A549 (cell line): ENCODE measurements around the gene TNFRSF21. TPM values are rescaled to one million over a fixed set of nuclear protein-coding genes. Genes with fewer than 3 reads are reported as not detected.

Source experiments
- ATAC-seq, 2 experiments: fragments of 200-7000 bp in 1 of 2; fragments of >200 bp in 1 of 2; cut with Nextera tagmentation in 1 of 2; cut with Tn5 transposase in 1 of 2; 3 replicates each; pipeline versions ENCODE4 v1.8.0 to v1.9.1; 2018 to 2020; ENCODE audit warnings: mild to moderate bottlenecking in 1 of 2, moderate library complexity in 1 of 2
- CTCF ChIA-PET: fragments of 300-600 bp; sonication (Branson Sonifier 250); formaldehyde crosslinking; extraction: SDS; loops from one replicate; lab custom pipeline; 2021; ENCODE audit warnings: antibody characterized with exemption, inconsistent platforms; lab: Yijun Ruan, JAX
- POLR2A ChIA-PET: fragments of 350-600 bp; formaldehyde crosslinking; extraction: SDS; loops from one replicate; lab custom pipeline; 2021; ENCODE audit warnings: antibody characterized with exemption, inconsistent platforms; lab: Yijun Ruan, JAX
- DNase-seq, 2 experiments: peaks; one replicate each; pipeline versions ENCODE4 v3.0.0 to v3.0.0-alpha.2; 2011 to 2016; ENCODE audit warnings: low read depth in 1 of 2, low spot score in 1 of 2
- FAIRE-seq: peaks from 2 replicates; lab custom pipeline; 2011; peaks lifted over from hg19 to GRCh38; lab: Jason Lieb, UNC
- H3K27ac ChIP-seq, 2 experiments: fragments of >200 bp; sonication (Bioruptor Twin); formaldehyde crosslinking; 3 replicates each; pipeline ENCODE4 v1.5.1; 2016 to 2017
- H3K4me1 ChIP-seq: fragments of >200 bp; sonication (Bioruptor Twin); formaldehyde crosslinking; 3 replicates; pipeline ENCODE4 v1.6.1; 2016
- H3K4me2 ChIP-seq: fragments of >200 bp; sonication (Bioruptor Twin); formaldehyde crosslinking; 3 replicates; pipeline ENCODE4 v1.6.1; 2016
- H3K4me3 ChIP-seq: fragments of >200 bp; sonication (Bioruptor Twin); formaldehyde crosslinking; 3 replicates; pipeline ENCODE4 v1.5.1; 2016
- H3K9me3 ChIP-seq: fragments of >200 bp; sonication (Bioruptor Twin); formaldehyde crosslinking; 3 replicates; pipeline ENCODE4 v1.6.1; 2016
- CTCF ChIP-seq: fragments of >200 bp; sonication (Bioruptor Twin); formaldehyde crosslinking; IDR thresholded peaks from 3 replicates; pipeline ENCODE4 v1.5.1; 2016
- EHF ChIP-seq: fragments of 250-450 bp; sonication (Bioruptor Pico); IDR thresholded peaks from 2 replicates; pipeline ENCODE4 v1.5.0; 2020; ENCODE audit warnings: mild to moderate bottlenecking
- ESRRA ChIP-seq: fragments of 150-350 bp; IDR thresholded peaks from 2 replicates; pipeline ENCODE4 v1.6.1; 2014; ENCODE audit warnings: mild to moderate bottlenecking, low read length, borderline replicate concordance
- FOSL2 ChIP-seq, 2 experiments: fragments of 450-650 bp in 1 of 2; fragments of >200 bp in 1 of 2; sonication (Bioruptor Twin) in 1 of 2; formaldehyde crosslinking; IDR thresholded peaks; 2 replicates each; pipeline versions ENCODE4 v1.5.0 to v1.6.1; 2016 to 2020; ENCODE audit warnings: mild to moderate bottlenecking in 1 of 2, moderate library complexity in 1 of 2
- HOXA7 ChIP-seq: fragments of 250-450 bp; sonication (Bioruptor Pico); IDR thresholded peaks from 2 replicates; pipeline ENCODE4 v1.5.0; 2020; ENCODE audit warnings: mild to moderate bottlenecking, moderate library complexity
- HOXB5 ChIP-seq: fragments of 250-450 bp; sonication (Bioruptor Pico); IDR thresholded peaks from 2 replicates; pipeline ENCODE4 v1.5.0; 2020; ENCODE audit warnings: mild to moderate bottlenecking, moderate library complexity
- MAZ ChIP-seq: fragments of 150-350 bp; IDR thresholded peaks from 2 replicates; pipeline ENCODE4 v1.6.1; 2014; ENCODE audit warnings: antibody characterized with exemption, low read depth, low read length, borderline replicate concordance
- MYC ChIP-seq: IDR thresholded peaks from 2 replicates; pipeline ENCODE4 v1.6.1; 2012; ENCODE audit warnings: mild to moderate bottlenecking, inconsistent platforms, low read length, improper control_type of control experiment, borderline replicate concordance
- NFE2L2 ChIP-seq: fragments of 150-350 bp; conservative IDR thresholded peaks from 2 replicates; pipeline ENCODE4 v1.6.1; 2014; ENCODE audit warnings: low read length
- NPAS2 ChIP-seq: fragments of 250-450 bp; sonication (Bioruptor Pico); IDR thresholded peaks from 2 replicates; pipeline ENCODE4 v1.8.0; 2022; ENCODE audit warnings: mild to moderate bottlenecking, moderate library complexity, borderline replicate concordance
- NR3C1 ChIP-seq: fragments of >200 bp; sonication (Bioruptor Twin); formaldehyde crosslinking; IDR thresholded peaks from 3 replicates; pipeline ENCODE4 v1.6.1; 2017
- POLR2A ChIP-seq: IDR thresholded peaks from 2 replicates; pipeline ENCODE4 v1.6.1; 2012; ENCODE audit warnings: mild to moderate bottlenecking, low read length
- POLR2AphosphoS2 ChIP-seq: conservative IDR thresholded peaks from 2 replicates; pipeline ENCODE4 v1.6.1; 2012; ENCODE audit warnings: low read length, improper control_type of control experiment, inconsistent platforms
- RAD21 ChIP-seq, 2 experiments: fragments of >200 bp in 1 of 2; sonication (Bioruptor Twin) in 1 of 2; formaldehyde crosslinking in 1 of 2; IDR thresholded peaks in 1 of 2; conservative IDR thresholded peaks in 1 of 2; 2 replicates in 1 of 2; 3 replicates in 1 of 2; pipeline ENCODE4 v1.6.1; 2012 to 2018; ENCODE audit warnings: inconsistent platforms in 1 of 2
- RCOR1 ChIP-seq: fragments of 150-350 bp; IDR thresholded peaks from 2 replicates; pipeline ENCODE4 v1.6.1; 2014; ENCODE audit warnings: antibody characterized with exemption, low read length, low read depth
- REST ChIP-seq: fragments of 200-600 bp; sonication (generic); IDR thresholded peaks from 2 replicates; pipeline ENCODE4 v1.6.1; 2016; ENCODE audit warnings: antibody characterized with exemption, mild to moderate bottlenecking, moderate library complexity
- RFX5 ChIP-seq: fragments of 450-650 bp; IDR thresholded peaks from 2 replicates; pipeline ENCODE4 v1.7.1; 2014; ENCODE audit warnings: antibody characterized with exemption, mild to moderate bottlenecking, moderate library complexity
- RNF2 ChIP-seq: fragments of 200-600 bp; sonication (generic); IDR thresholded peaks from 2 replicates; pipeline ENCODE4 v1.6.1; 2016; ENCODE audit warnings: low read depth, mild to moderate bottlenecking, antibody characterized with exemption, moderate library complexity, borderline replicate concordance
- SREBF2 ChIP-seq: fragments of 450-650 bp; IDR thresholded peaks from 2 replicates; pipeline ENCODE4 v1.6.1; 2014; ENCODE audit warnings: mild to moderate bottlenecking, moderate library complexity
- TFCP2L1 ChIP-seq: fragments of 250-450 bp; sonication (Bioruptor Pico); IDR thresholded peaks from 2 replicates; pipeline ENCODE4 v1.5.0; 2021; ENCODE audit warnings: mild to moderate bottlenecking
- ZC3H11A ChIP-seq: fragments of 450-650 bp; IDR thresholded peaks from 2 replicates; pipeline ENCODE4 v1.6.1; 2014; ENCODE audit warnings: antibody characterized with exemption, mild to moderate bottlenecking
- ZFP36 ChIP-seq: fragments of 450-650 bp; IDR thresholded peaks from 2 replicates; pipeline ENCODE4 v1.6.1; 2014; ENCODE audit warnings: borderline replicate concordance; ENCODE audit not compliant: partially characterized antibody
- WGBS: methylation state at CpG from one replicate; pipeline ENCODE4 v1.1.6; 2017; ENCODE audit errors: missing lambda C conversion rate; 5-methylcytosine and 5-hydroxymethylcytosine counted together
- polyA plus RNA-seq, 4 experiments: library from polyadenylated mRNA; depleted of rRNA in 3 of 4; stranded (reverse); fragments of >200 nt; fragmentation: RNase III in 1 of 4; extraction: RNeasy Plus Mini Kit Qiagen cat#74134 plus additional on column Dnase treatment in 1 of 4; gene quantifications; 2 replicates in 3 of 4; 3 replicates in 1 of 4; pipeline ENCODE4 v1.2.3, GENCODE V29; 2011 to 2017
- TF ChIP-seq, protein P1 (sequence below): IDR thresholded peaks from 2 replicates; pipeline ENCODE4 v1.6.1; 2012
- TF ChIP-seq, protein P2 (sequence below): fragments of >200 bp; sonication (Bioruptor Twin); formaldehyde crosslinking; IDR thresholded peaks from 3 replicates; pipeline ENCODE4 v1.6.1; 2016

TNFRSF21 gene
- polyA plus RNA-seq, 2 of the 4 experiments (the other 2 are of a cell fraction): 14.1 to 15.6 TPM

GRCh38 chr6:47302043-47302442, 7.7 kb downstream of the TNFRSF21 start (continued):
- TF ChIP-seq CTCF: no peak
- TF ChIP-seq NR3C1: no peak
- no peak for TF ChIP-seq POLR2AphosphoS2
- TF ChIP-seq, protein P1, sequence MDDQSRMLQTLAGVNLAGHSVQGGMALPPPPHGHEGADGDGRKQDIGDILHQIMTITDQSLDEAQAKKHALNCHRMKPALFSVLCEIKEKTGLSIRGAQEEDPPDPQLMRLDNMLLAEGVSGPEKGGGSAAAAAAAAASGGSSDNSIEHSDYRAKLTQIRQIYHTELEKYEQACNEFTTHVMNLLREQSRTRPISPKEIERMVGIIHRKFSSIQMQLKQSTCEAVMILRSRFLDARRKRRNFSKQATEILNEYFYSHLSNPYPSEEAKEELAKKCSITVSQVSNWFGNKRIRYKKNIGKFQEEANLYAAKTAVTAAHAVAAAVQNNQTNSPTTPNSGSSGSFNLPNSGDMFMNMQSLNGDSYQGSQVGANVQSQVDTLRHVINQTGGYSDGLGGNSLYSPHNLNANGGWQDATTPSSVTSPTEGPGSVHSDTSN: no peak
- no peak for TF ChIP-seq RFX5
- TF ChIP-seq POLR2A: no peak
- TF ChIP-seq ESRRA: no peak
- TF ChIP-seq ZC3H11A: no peak
- no peak for TF ChIP-seq MYC
- no peak for TF ChIP-seq MAZ
- TF ChIP-seq SREBF2: no peak

DNA sequence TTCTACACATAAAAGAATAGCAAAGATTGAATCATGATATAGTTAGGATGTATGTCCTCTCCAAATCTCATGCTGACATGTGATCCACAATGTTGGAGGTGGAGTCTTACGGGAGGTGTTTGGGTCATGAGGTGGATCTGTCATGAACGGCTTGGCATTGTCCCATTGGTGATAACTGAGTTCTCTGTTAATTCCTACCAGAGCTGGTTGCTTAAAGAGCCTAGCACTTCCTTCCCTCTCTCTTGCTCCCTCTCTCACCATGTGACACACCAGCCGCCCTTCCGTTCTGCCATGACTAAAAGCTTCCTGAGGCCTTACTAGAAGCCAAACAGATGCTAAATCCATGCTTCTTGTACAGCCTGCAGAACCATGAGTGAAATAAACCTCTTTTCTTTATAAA, 8.3 kb downstream of the TNFRSF21 start:
- FAIRE-seq (no peak), DNase-seq (no peak), ATAC-seq (no peak)
- ChIA-PET CTCF (no interaction called here), POLR2A (no interaction called here)
- Histone ChIP-seq H3K4me1 (peaks cover 30% of the 10 kb centered on the region), H3K27ac (no peak overlapping the region), H3K9me3 (no peaks in the 10 kb centered on the region), H3K4me3 (no peak overlapping the region), H3K4me2 (no peak overlapping the region)
- TF ChIP-seq, protein P2, sequence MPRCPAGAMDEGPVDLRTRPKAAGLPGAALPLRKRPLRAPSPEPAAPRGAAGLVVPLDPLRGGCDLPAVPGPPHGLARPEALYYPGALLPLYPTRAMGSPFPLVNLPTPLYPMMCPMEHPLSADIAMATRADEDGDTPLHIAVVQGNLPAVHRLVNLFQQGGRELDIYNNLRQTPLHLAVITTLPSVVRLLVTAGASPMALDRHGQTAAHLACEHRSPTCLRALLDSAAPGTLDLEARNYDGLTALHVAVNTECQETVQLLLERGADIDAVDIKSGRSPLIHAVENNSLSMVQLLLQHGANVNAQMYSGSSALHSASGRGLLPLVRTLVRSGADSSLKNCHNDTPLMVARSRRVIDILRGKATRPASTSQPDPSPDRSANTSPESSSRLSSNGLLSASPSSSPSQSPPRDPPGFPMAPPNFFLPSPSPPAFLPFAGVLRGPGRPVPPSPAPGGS: no peak
- TF ChIP-seq TFCP2L1: no peak
- TF ChIP-seq EHF: no peak
- TF ChIP-seq RCOR1: no peak
- TF ChIP-seq ZFP36: no peak
- TF ChIP-seq REST: no peak
- no peak for TF ChIP-seq FOSL2 (IDR thresholded peaks at IDR 0.05)
- no peak for TF ChIP-seq FOSL2 (CRISPR knock-in tag; IDR thresholded peaks at IDR 0.05)
- 95% methylated on average over 4 of the region's 4 CpGs for WGBS

- DNase-seq: no peak
- WGBS: 89% methylated on average over 5 of the region's 5 CpGs
- Histone ChIP-seq H3K4me2 (no peak overlapping the region), H3K9me3 (no peaks in the 10 kb centered on the region), H3K4me3 (no peak overlapping the region), H3K4me1 (peaks cover 26% of the 10 kb centered on the region), H3K27ac (no peak overlapping the region)
- CTCF ChIA-PET: interaction anchor here (1.0 to 1.4 kb wide), 2 partner anchors 9 to 58 kb away, joined by 3 to 7 read pairs; partner anchors contain the start of gene TNFRSF21
- FAIRE-seq: no peak
- POLR2A ChIA-PET: no interaction called here
- ATAC-seq: no peak
- TF ChIP-seq RNF2: no peak
- TF ChIP-seq RAD21 (conservative IDR thresholded peaks at IDR 0.05 in 1 of 2, IDR thresholded peaks at IDR 0.05 in 1 of 2): no peak
- TF ChIP-seq NPAS2: no peak
- TF ChIP-seq, protein P2: no peak
- TF ChIP-seq REST: no peak
- no peak for TF ChIP-seq NFE2L2
- no peak for TF ChIP-seq ESRRA
- no peak for TF ChIP-seq HOXA7 (CRISPR knock-in tag)
- no peak for TF ChIP-seq HOXB5 (CRISPR knock-in tag)
Measured at GRCh38 chr6:47300417-47300816, 9.3 kb downstream of the TNFRSF21 start.
